C4-2B (cell line): ENCODE data around the gene SOX9.

ENCODE experiments used
- CTCF ChIP-seq: fragments of 450-650 bp; conservative IDR thresholded peaks from 2 replicates; pipeline ENCODE4 v1.5.1; 2017; ENCODE audit warnings: mild to moderate bottlenecking
- ZFX ChIP-seq: fragments of 450-650 bp; IDR thresholded peaks from 2 replicates; pipeline ENCODE4 v1.6.1; 2017

- no peak for TF ChIP-seq CTCF
- TF ChIP-seq ZFX = no peak
These were observed 28.0 kb upstream of the SOX9 start for GRCh38 chr17:72092710-72093322.
